Measurements from ENCODE around the gene CLASRP. TPM values are rescaled to one million over a fixed set of nuclear protein-coding genes. Genes with fewer than 3 reads are reported as not detected.

CLASRP gene
- total and polyA plus RNA-seq, 5 donors from 2014 or later: 3.9 to 189 (median 4.8) TPM

DNA sequence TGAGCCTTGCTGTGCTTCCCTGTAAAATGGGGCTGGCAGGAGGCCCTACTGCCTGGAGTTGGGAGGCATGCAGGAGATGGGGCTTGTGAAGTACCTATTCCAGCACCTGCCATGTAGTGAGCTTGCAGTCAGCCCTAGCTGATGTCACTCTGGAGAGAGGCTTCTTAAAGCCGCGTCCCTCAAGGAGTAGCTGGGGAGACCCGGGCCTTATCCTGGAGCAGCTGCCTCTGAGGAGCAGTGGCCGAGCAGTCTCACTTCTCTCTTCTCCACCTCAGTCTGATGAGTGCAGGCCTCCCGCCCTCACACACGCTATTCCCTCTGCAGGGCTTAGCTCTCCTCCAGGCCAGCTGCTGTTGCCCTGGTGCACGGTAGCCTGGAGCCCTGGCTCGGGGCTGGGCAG lies 18.0 kb downstream of the CLASRP start:
- Mint-ChIP-seq H3K4me1 (peaks cover 0 to 8% (median 4%) of the 10 kb centered on the region in 4 donors), H3K27ac (no peak overlapping the region)

DNA sequence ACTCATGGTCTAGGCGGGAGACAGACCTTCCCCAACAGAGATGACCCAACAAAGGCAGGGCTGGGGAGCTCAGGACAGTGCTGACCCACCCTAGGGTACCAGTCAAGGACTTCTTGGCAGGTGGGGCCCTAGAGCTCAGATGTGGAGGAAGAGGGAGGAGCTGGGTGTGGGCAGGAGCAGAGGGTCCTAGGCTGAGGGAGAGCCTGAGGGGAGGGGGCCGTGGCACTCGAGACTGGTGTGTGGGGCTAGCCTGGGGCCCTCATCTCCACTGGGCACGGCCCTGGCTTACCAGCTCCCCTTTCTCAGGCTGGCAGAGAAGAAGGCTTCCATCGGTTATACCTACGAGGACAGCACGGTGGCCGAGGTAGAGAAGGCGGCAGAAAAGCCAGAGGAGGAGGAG lies 18.6 kb downstream of the CLASRP start:
- Histone ChIP-seq H3K27ac (ENCODE audit: insufficient read depth, low read length, poor library complexity, severe bottlenecking) (no peak overlapping the region), H3K36me3 (ENCODE audit: control insufficient read depth, insufficient read depth, low read length) (peaks cover 89% of the 10 kb centered on the region), H3K27me3 (ENCODE audit: control insufficient read depth, insufficient read depth, low read length) (no peaks in the 10 kb centered on the region), H3K9me3 (ENCODE audit: control insufficient read depth in 2 of 2, low read length in 2 of 2) (no peaks in the 10 kb centered on the region), H3K4me3 (ENCODE audit: low read depth, low read length) (no peak overlapping the region), H3K4me1 (ENCODE audit: control insufficient read depth, insufficient read depth, low read length, poor library complexity, severe bottlenecking) (no peaks in the 10 kb centered on the region)
- Mint-ChIP-seq H3K4me1 (peaks cover 0 to 5% (median 2%) of the 10 kb centered on the region in 4 donors), H3K36me3 (peaks cover 23% of the 10 kb centered on the region), H3K9me3 (peaks cover 0 to 1% (median 0%) of the 10 kb centered on the region in 7 donors), H3K27me3 (no peaks in the 10 kb centered on the region), H3K27ac (no peak overlapping the region), H3K4me3 (no peak overlapping the region)
- ATAC-seq (ENCODE audit: low read depth in 2 of 2): no peak
- DNase-seq: no peak

More for the DNA sequence above, 18.0 kb downstream of the CLASRP start:
- Mint-ChIP-seq H3K9me3 (peaks cover 0 to 1% (median 0%) of the 10 kb centered on the region in 7 donors), H3K4me3 (no peak overlapping the region), H3K27me3 (no peaks in the 10 kb centered on the region), H3K36me3 (peaks cover 23% of the 10 kb centered on the region)
- Histone ChIP-seq H3K27me3 (ENCODE audit: control insufficient read depth, insufficient read depth, low read length) (no peaks in the 10 kb centered on the region), H3K4me3 (ENCODE audit: low read depth, low read length) (no peak overlapping the region), H3K27ac (ENCODE audit: insufficient read depth, low read length, poor library complexity, severe bottlenecking) (no peak overlapping the region), H3K4me1 (ENCODE audit: control insufficient read depth, insufficient read depth, low read length, poor library complexity, severe bottlenecking) (no peaks in the 10 kb centered on the region), H3K36me3 (ENCODE audit: control insufficient read depth, insufficient read depth, low read length) (peaks cover 89% of the 10 kb centered on the region), H3K9me3 (ENCODE audit: control insufficient read depth in 2 of 2, low read length in 2 of 2) (no peaks in the 10 kb centered on the region)
- DNase-seq: no peak
- ATAC-seq (ENCODE audit: low read depth in 2 of 2): no peak

DNA sequence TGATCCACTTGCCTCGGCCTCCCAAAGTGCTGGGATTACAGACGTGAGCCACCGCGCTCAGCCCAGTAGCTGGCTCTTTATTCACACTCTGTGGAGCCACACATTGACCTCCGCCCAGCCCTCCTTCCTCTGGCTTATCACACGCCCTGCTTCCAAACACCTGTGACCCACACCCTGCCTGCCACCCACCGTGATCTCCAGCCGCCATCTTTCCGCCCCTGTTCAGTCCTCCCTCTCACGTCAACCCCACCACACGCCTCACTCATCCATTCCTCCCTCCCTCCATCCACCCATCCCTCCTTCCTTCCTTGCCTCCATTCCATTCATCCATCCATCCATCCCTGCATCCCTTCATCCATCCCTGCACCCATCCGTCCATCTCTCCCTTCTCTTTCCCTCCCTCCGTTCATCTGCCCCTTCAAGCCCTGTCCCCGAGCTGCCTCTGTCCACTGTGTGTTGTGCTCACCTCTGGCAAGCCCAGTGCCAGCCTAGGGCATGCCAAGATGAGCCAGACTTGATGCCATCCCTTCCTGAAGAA lies 19.8 kb downstream of the CLASRP start:
- H3K9me3 ChIP-seq (ENCODE audit: control insufficient read depth in 2 of 2, low read length in 2 of 2): no peaks in the 10 kb centered on the region
- no peak for DNase-seq
- Mint-ChIP-seq H3K9me3 (peaks cover 0 to 1% (median 0%) of the 10 kb centered on the region in 7 donors), H3K4me1 (peaks cover 0 to 5% (median 2%) of the 10 kb centered on the region in 4 donors), H3K27ac (no peak overlapping the region), H3K36me3 (peaks cover 27% of the 10 kb centered on the region), H3K27me3 (no peaks in the 10 kb centered on the region), H3K4me3 (no peak overlapping the region)
- no peaks in the 10 kb centered on the region for H3K4me1 ChIP-seq (ENCODE audit: control insufficient read depth, insufficient read depth, low read length, poor library complexity, severe bottlenecking)
- no peak for ATAC-seq (ENCODE audit: low read depth in 2 of 2)
- H3K27ac ChIP-seq (ENCODE audit: insufficient read depth, low read length, poor library complexity, severe bottlenecking): no peak overlapping the region
- H3K4me3 ChIP-seq (ENCODE audit: low read depth, low read length): no peak overlapping the region
- H3K36me3 ChIP-seq (ENCODE audit: control insufficient read depth, insufficient read depth, low read length): peaks cover 88% of the 10 kb centered on the region
- H3K27me3 ChIP-seq (ENCODE audit: control insufficient read depth, insufficient read depth, low read length): no peaks in the 10 kb centered on the region

DNA sequence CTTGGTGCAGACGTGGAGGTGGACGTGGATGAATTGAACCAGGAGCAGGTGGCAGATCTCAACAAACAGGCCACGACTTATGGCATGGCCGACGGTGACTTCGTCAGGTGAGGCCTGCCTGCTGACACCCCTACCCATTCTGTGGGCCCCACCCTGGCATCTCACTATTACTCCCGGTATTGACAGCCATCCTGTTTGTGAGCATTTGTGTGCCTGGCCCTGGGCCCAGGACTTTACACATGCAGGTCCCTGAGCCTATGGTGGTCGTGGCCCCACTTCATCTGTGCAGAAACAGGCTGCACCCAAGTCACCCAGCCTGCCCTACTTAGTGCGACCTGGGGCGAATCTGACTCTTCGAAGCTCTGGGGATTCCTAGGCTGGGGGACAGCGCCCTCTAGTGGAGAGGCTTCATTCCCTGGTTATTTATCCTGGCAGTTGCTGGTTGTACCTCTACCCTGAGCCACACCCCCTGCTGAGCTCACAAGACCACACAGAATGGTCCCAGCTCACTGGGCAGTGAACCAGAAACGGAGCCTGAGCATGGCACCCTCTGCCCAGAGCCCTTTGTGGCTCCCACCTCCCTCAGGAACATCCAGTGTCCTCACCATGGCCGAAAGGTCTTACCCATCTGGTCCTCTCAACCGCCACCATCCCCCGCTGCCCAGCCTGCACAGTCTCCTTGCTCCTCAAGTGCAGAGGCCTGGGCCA lies 20.6 kb downstream of the CLASRP start:
- peaks cover 24% of the 10 kb centered on the region for H3K36me3 Mint-ChIP-seq

DNA sequence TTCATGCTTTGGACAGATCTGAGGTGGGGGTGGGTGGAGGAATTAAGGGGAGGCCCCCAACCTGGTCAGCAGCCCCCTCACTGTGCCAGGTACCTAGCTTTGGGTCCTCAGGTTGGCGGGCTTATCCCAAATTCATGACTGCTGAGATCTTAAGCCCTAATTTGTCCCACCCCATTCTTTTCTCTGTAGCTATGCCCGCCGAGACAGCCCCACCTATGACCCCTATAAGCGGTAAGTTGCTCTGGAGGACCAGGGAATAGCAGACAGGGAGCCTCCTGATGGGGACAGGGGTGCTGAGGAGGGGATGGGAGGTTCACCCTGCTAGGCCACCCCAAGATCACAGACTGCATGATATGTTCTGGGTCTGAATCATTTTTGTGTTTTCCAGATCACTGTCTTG lies 23.1 kb downstream of the CLASRP start:
- peak overlapping the region in 1 of 3 donors; percentile 43 for H3K27ac Mint-ChIP-seq
- Histone ChIP-seq H3K27ac (ENCODE audit: insufficient read depth, low read length, poor library complexity, severe bottlenecking) (no peak overlapping the region), H3K4me1 (ENCODE audit: control insufficient read depth, insufficient read depth, low read length, poor library complexity, severe bottlenecking) (no peaks in the 10 kb centered on the region), H3K36me3 (ENCODE audit: control insufficient read depth, insufficient read depth, low read length) (peaks cover 71% of the 10 kb centered on the region), H3K27me3 (ENCODE audit: control insufficient read depth, insufficient read depth, low read length) (no peaks in the 10 kb centered on the region), H3K9me3 (ENCODE audit: control insufficient read depth in 2 of 2, low read length in 2 of 2) (no peaks in the 10 kb centered on the region), H3K4me3 (ENCODE audit: low read depth, low read length) (no peak overlapping the region)
- peaks cover 0 to 2% (median 0%) of the 10 kb centered on the region in 7 donors for H3K9me3 Mint-ChIP-seq
- no peak overlapping the region for H3K4me3 Mint-ChIP-seq
- no peaks in the 10 kb centered on the region for H3K27me3 Mint-ChIP-seq
- DNase-seq: no peak
- no peak for ATAC-seq (ENCODE audit: low read depth in 2 of 2)
- peaks cover 0 to 5% (median 2%) of the 10 kb centered on the region in 4 donors for H3K4me1 Mint-ChIP-seq
- peaks cover 23% of the 10 kb centered on the region for H3K36me3 Mint-ChIP-seq

More for the DNA sequence above, 20.6 kb downstream of the CLASRP start:
- no peaks in the 10 kb centered on the region for H3K4me1 ChIP-seq (ENCODE audit: control insufficient read depth, insufficient read depth, low read length, poor library complexity, severe bottlenecking)
- peak; percentile 69 to 85 (median 79) for DNase-seq
- H3K27me3 ChIP-seq (ENCODE audit: control insufficient read depth, insufficient read depth, low read length): no peaks in the 10 kb centered on the region
- no peak overlapping the region for H3K4me3 ChIP-seq (ENCODE audit: low read depth, low read length)
- no peaks in the 10 kb centered on the region for H3K9me3 ChIP-seq (ENCODE audit: control insufficient read depth in 2 of 2, low read length in 2 of 2)
- H3K27ac ChIP-seq (ENCODE audit: insufficient read depth, low read length, poor library complexity, severe bottlenecking): no peak overlapping the region
- ATAC-seq (ENCODE audit: low read depth in 2 of 2): peak; percentile 77 to 84
- Mint-ChIP-seq H3K27ac (peak overlapping the region in 2 of 3 donors; percentile 79 to 89), H3K9me3 (peaks cover 0 to 1% (median 0%) of the 10 kb centered on the region in 7 donors), H3K4me3 (no peak overlapping the region), H3K27me3 (no peaks in the 10 kb centered on the region), H3K4me1 (peaks cover 0 to 5% (median 2%) of the 10 kb centered on the region in 4 donors)
- peaks cover 85% of the 10 kb centered on the region for H3K36me3 ChIP-seq (ENCODE audit: control insufficient read depth, insufficient read depth, low read length)

DNA sequence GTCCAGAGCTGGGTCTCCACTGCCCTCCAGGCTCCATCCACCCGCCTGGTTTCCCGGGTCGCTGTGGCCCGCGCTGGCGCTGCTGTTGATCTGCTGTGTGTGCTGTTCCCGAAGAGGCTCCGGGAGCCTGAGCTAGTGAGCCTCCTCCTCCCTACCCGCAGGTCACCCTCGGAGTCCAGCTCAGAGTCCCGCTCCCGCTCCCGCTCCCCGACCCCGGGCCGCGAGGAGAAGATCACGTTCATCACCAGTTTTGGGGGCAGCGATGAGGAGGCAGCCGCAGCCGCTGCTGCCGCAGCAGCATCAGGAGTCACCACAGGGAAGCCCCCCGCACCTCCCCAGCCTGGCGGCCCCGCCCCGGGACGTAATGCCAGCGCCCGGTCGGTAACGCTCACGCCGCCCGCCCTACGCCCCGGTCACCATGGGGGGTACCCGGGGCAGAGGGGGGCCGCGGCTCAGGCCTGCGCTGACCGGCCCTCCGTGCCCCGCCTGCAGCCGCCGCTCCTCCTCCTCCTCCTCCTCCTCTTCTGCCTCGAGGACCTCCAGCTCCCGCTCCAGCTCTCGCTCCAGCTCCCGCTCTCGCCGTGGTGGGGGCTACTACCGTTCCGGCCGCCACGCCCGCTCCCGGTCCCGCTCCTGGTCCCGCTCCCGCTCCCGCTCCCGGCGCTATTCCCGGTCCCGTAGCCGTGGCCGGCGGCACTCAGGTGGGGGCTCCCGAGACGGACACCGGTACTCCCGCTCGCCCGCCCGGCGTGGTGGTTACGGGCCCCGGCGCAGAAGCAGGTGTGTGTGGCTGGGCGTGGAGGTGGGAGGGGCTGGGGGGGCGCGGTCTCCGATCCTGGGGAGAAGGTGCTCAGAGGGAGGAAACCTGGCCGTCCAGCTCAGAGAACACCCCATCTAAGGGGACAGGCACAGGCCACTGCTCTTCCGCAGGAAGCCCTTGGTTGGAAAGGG lies 25.3 kb downstream of the CLASRP start:
- Histone ChIP-seq H3K4me3 (ENCODE audit: low read depth, low read length) (no peak overlapping the region), H3K27ac (ENCODE audit: insufficient read depth, low read length, poor library complexity, severe bottlenecking) (no peak overlapping the region), H3K9me3 (ENCODE audit: control insufficient read depth in 2 of 2, low read length in 2 of 2) (no peaks in the 10 kb centered on the region), H3K4me1 (ENCODE audit: control insufficient read depth, insufficient read depth, low read length, poor library complexity, severe bottlenecking) (no peaks in the 10 kb centered on the region), H3K36me3 (ENCODE audit: control insufficient read depth, insufficient read depth, low read length) (peaks cover 60% of the 10 kb centered on the region), H3K27me3 (ENCODE audit: control insufficient read depth, insufficient read depth, low read length) (no peaks in the 10 kb centered on the region)
- DNase-seq (no peak), ATAC-seq (ENCODE audit: low read depth in 2 of 2) (no peak)
- Mint-ChIP-seq H3K27ac (no peak overlapping the region), H3K9me3 (peaks cover 0 to 2% (median 0%) of the 10 kb centered on the region in 7 donors), H3K36me3 (peaks cover 23% of the 10 kb centered on the region), H3K4me3 (no peak overlapping the region), H3K27me3 (no peaks in the 10 kb centered on the region), H3K4me1 (peaks cover 0 to 5% (median 2%) of the 10 kb centered on the region in 4 donors)

DNA sequence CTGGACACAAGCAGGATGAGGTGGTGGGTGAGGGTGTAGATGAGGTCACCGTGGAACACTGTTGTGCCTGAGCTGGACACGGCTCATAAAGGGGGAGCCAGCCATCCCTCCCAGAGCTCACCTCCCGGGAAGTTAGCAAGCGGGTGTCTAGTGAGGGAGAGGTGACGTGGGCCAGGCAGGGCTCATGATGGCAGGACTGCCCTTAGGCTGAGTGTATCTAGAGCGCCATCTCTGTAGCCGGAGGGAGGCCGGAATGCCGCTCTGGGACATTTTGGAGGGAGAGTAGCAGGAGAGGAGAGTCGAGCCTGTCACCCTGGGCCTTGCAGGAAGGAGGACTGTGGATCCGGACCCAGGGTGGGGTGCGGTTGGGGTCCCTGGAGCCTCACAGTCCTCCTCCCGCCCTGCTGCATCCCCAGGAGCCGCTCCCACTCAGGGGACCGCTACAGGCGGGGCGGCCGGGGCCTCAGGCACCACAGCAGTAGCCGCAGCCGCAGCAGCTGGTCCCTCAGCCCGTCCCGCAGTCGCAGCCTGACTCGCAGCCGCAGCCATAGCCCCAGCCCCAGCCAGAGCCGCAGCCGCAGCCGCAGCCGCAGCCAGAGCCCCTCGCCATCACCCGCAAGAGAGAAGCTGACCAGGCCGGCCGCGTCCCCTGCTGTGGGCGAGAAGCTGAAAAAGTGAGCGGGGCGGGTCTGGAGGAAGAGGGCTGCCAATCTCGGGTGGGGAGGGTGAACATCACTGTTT lies 28.2 kb downstream of the CLASRP start:
- Mint-ChIP-seq H3K36me3 (peaks cover 19% of the 10 kb centered on the region), H3K9me3 (peaks cover 0 to 2% (median 0%) of the 10 kb centered on the region in 7 donors), H3K27me3 (no peaks in the 10 kb centered on the region), H3K4me3 (no peak overlapping the region), H3K4me1 (peaks cover 0 to 3% (median 0%) of the 10 kb centered on the region in 4 donors), H3K27ac (no peak overlapping the region)
- ATAC-seq (ENCODE audit: low read depth in 2 of 2) (no peak), DNase-seq (no peak)
- peaks cover 50% of the 10 kb centered on the region for H3K36me3 ChIP-seq (ENCODE audit: control insufficient read depth, insufficient read depth, low read length)
- no peak overlapping the region for H3K4me3 ChIP-seq (ENCODE audit: low read depth, low read length)
- no peaks in the 10 kb centered on the region for H3K9me3 ChIP-seq (ENCODE audit: control insufficient read depth in 2 of 2, low read length in 2 of 2)
- no peaks in the 10 kb centered on the region for H3K27me3 ChIP-seq (ENCODE audit: control insufficient read depth, insufficient read depth, low read length)
- no peaks in the 10 kb centered on the region for H3K4me1 ChIP-seq (ENCODE audit: control insufficient read depth, insufficient read depth, low read length, poor library complexity, severe bottlenecking)
- no peak overlapping the region for H3K27ac ChIP-seq (ENCODE audit: insufficient read depth, low read length, poor library complexity, severe bottlenecking)

Data from CD4-positive, CD25-positive, alpha-beta regulatory T cell (primary cell).